ENCODE results near the gene MORC4. TPM values are rescaled to one million over a fixed set of nuclear protein-coding genes. Genes with fewer than 3 reads are reported as not detected.

The MORC4 gene
- polyA plus RNA-seq, 2 donors = 4.4 to 8.0 TPM

DNA sequence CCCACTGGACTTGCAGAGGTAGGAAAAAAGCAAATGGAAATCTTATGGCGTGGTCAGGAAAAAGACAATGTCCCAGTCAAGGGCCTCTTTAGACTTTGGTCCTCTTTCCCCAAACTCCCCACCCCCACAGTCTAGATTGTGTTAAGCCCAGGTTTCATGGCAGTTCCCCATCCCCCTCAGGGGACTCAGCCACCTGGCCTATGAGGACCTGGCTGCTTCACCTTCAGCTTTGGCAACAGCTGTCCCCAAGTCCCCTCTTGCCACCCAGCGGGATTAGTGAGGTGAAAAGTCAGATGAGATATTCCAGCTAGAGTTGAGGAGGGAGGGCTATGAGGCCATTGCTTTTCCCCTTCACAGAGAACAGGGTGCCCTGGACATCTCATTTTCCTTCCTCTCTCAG, 97.3 kb downstream of the MORC4 start:
- Histone ChIP-seq H3K27me3 (ENCODE audit: control insufficient read depth in 1 of 2, insufficient read depth in 2 of 2, low read length in 2 of 2) (peaks cover 0 to 13% of the 10 kb centered on the region in 2 donors), H3K4me1 (ENCODE audit: control insufficient read depth in 2 of 2, insufficient read depth in 2 of 2, low read length in 1 of 2) (no peaks in the 10 kb centered on the region), H3K9me3 (ENCODE audit: control insufficient read depth in 2 of 2, insufficient read depth in 1 of 2, low read depth in 1 of 2, low read length in 1 of 2) (no peaks in the 10 kb centered on the region), H3K4me3 (ENCODE audit: low read depth in 1 of 2, low read length in 2 of 2) (no peak overlapping the region), H3K36me3 (ENCODE audit: control insufficient read depth in 2 of 2, insufficient read depth in 2 of 2, low read length in 1 of 2) (no peaks in the 10 kb centered on the region), H3K27ac (ENCODE audit: low read depth in 2 of 2, low read length in 1 of 2) (no peak overlapping the region)
- 73 to 94% methylated on average over 2 of the region's 2 CpGs for WGBS, 2 donors

GRCh38 chrX:106901781-106902219, 98.2 kb downstream of the MORC4 start:
- no peaks in the 10 kb centered on the region for H3K36me3 ChIP-seq (ENCODE audit: control insufficient read depth in 2 of 2, insufficient read depth in 2 of 2, low read length in 1 of 2)
- H3K4me3 ChIP-seq (ENCODE audit: low read depth in 1 of 2, low read length in 2 of 2) = no peak overlapping the region
- no peak overlapping the region for H3K27ac ChIP-seq (ENCODE audit: low read depth in 2 of 2, low read length in 1 of 2)
- 73 to 85% methylated on average over 4 of the region's 4 CpGs for WGBS, 2 donors
- no peaks in the 10 kb centered on the region for H3K4me1 ChIP-seq (ENCODE audit: control insufficient read depth in 2 of 2, insufficient read depth in 2 of 2, low read length in 1 of 2)
- H3K27me3 ChIP-seq (ENCODE audit: control insufficient read depth in 1 of 2, insufficient read depth in 2 of 2, low read length in 2 of 2) = peaks cover 0 to 13% of the 10 kb centered on the region in 2 donors
- H3K9me3 ChIP-seq (ENCODE audit: control insufficient read depth in 2 of 2, insufficient read depth in 1 of 2, low read depth in 1 of 2, low read length in 1 of 2) = no peaks in the 10 kb centered on the region

- H3K36me3 ChIP-seq (ENCODE audit: control insufficient read depth in 2 of 2, insufficient read depth in 2 of 2, low read length in 1 of 2) = no peaks in the 10 kb centered on the region
- no peaks in the 10 kb centered on the region for H3K9me3 ChIP-seq (ENCODE audit: control insufficient read depth in 2 of 2, insufficient read depth in 1 of 2, low read depth in 1 of 2, low read length in 1 of 2)
- peaks cover 0 to 13% of the 10 kb centered on the region in 2 donors for H3K27me3 ChIP-seq (ENCODE audit: control insufficient read depth in 1 of 2, insufficient read depth in 2 of 2, low read length in 2 of 2)
- no peaks in the 10 kb centered on the region for H3K4me1 ChIP-seq (ENCODE audit: control insufficient read depth in 2 of 2, insufficient read depth in 2 of 2, low read length in 1 of 2)
- 75 to 87% methylated on average over 3 of the region's 3 CpGs for WGBS, 2 donors
- no peak overlapping the region for H3K27ac ChIP-seq (ENCODE audit: low read depth in 2 of 2, low read length in 1 of 2)
- no peak overlapping the region for H3K4me3 ChIP-seq (ENCODE audit: low read depth in 1 of 2, low read length in 2 of 2)
These were observed 98.7 kb downstream of the MORC4 start for GRCh38 chrX:106901341-106901740.

- H3K27me3 ChIP-seq (ENCODE audit: control insufficient read depth in 1 of 2, insufficient read depth in 2 of 2, low read length in 2 of 2) = peaks cover 0 to 13% of the 10 kb centered on the region in 2 donors
- no peaks in the 10 kb centered on the region for H3K4me1 ChIP-seq (ENCODE audit: control insufficient read depth in 2 of 2, insufficient read depth in 2 of 2, low read length in 1 of 2)
- 47 to 94% methylated on average over 1 of the region's 1 CpG for WGBS, 2 donors
These were observed 100.2 kb downstream of the MORC4 start for GRCh38 chrX:106899841-106900240.

DNA sequence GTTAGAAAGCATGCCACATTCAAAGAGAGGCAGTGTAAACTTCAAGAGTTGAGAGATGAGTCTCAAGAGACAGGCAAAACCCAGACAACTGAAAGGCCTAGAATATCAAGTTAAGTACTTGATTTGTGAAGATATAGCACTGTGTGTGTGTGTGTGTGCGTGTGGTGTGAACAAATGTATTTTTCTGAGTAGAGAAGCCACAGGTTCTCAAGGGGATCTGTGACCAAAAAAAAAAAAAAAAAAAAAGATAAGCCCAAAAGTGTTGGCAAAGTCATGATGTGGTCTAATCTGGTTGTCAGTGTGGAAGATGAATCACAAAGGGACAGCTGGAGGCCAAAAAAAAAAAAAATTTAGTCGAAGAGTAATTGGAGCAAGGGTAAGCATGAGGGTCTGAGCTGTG, 100.7 kb downstream of the MORC4 start:
- Histone ChIP-seq H3K9me3 (ENCODE audit: control insufficient read depth in 2 of 2, insufficient read depth in 1 of 2, low read depth in 1 of 2, low read length in 1 of 2) (no peaks in the 10 kb centered on the region), H3K27ac (ENCODE audit: low read depth in 2 of 2, low read length in 1 of 2) (no peak overlapping the region), H3K4me3 (ENCODE audit: low read depth in 1 of 2, low read length in 2 of 2) (no peak overlapping the region), H3K36me3 (ENCODE audit: control insufficient read depth in 2 of 2, insufficient read depth in 2 of 2, low read length in 1 of 2) (no peaks in the 10 kb centered on the region), H3K27me3 (ENCODE audit: control insufficient read depth in 1 of 2, insufficient read depth in 2 of 2, low read length in 2 of 2) (peaks cover 0 to 13% of the 10 kb centered on the region in 2 donors), H3K4me1 (ENCODE audit: control insufficient read depth in 2 of 2, insufficient read depth in 2 of 2, low read length in 1 of 2) (no peaks in the 10 kb centered on the region)
- WGBS, 2 donors = 40 to 52% methylated on average over 2 of the region's 2 CpGs

More at GRCh38 chrX:106899841-106900240, 100.2 kb downstream of the MORC4 start:
- H3K4me3 ChIP-seq (ENCODE audit: low read depth in 1 of 2, low read length in 2 of 2) = no peak overlapping the region
- no peaks in the 10 kb centered on the region for H3K36me3 ChIP-seq (ENCODE audit: control insufficient read depth in 2 of 2, insufficient read depth in 2 of 2, low read length in 1 of 2)
- no peaks in the 10 kb centered on the region for H3K9me3 ChIP-seq (ENCODE audit: control insufficient read depth in 2 of 2, insufficient read depth in 1 of 2, low read depth in 1 of 2, low read length in 1 of 2)
- H3K27ac ChIP-seq (ENCODE audit: low read depth in 2 of 2, low read length in 1 of 2) = no peak overlapping the region

- no peaks in the 10 kb centered on the region for H3K36me3 ChIP-seq (ENCODE audit: control insufficient read depth in 2 of 2, insufficient read depth in 2 of 2, low read length in 1 of 2)
- H3K27me3 ChIP-seq (ENCODE audit: control insufficient read depth in 1 of 2, insufficient read depth in 2 of 2, low read length in 2 of 2) = peaks cover 0 to 17% of the 10 kb centered on the region in 2 donors
- H3K4me1 ChIP-seq (ENCODE audit: control insufficient read depth in 2 of 2, insufficient read depth in 2 of 2, low read length in 1 of 2) = no peaks in the 10 kb centered on the region
- H3K27ac ChIP-seq (ENCODE audit: low read depth in 2 of 2, low read length in 1 of 2) = no peak overlapping the region
- H3K9me3 ChIP-seq (ENCODE audit: control insufficient read depth in 2 of 2, insufficient read depth in 1 of 2, low read depth in 1 of 2, low read length in 1 of 2) = no peaks in the 10 kb centered on the region
- WGBS, 2 donors = 23 to 63% methylated on average over 1 of the region's 1 CpG
- H3K4me3 ChIP-seq (ENCODE audit: low read depth in 1 of 2, low read length in 2 of 2) = no peak overlapping the region
These were observed 101.5 kb downstream of the MORC4 start for GRCh38 chrX:106898462-106898861.

DNA sequence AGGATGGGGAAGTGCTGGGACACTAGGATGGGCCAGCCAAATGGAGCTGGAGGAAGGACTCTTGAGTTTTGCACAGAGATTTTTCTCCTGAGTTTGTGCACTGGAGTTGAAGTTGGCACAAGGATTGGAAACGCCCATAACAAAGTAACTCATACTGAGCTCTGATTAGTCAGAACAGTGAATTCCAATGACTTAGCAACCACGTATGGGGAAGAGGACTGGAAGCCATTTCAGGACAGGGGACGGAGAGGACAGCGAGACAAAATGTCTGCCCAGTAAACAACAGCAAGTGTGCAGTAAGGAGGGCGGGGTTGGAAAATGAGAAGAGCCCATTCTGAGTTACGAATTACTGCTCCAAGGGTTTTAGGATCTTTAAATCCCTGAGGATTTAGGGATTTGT, 102.8 kb downstream of the MORC4 start:
- 70 to 73% methylated on average over 6 of the region's 6 CpGs for WGBS, 2 donors
- Histone ChIP-seq H3K36me3 (ENCODE audit: control insufficient read depth in 2 of 2, insufficient read depth in 2 of 2, low read length in 1 of 2) (no peaks in the 10 kb centered on the region), H3K27me3 (ENCODE audit: control insufficient read depth in 1 of 2, insufficient read depth in 2 of 2, low read length in 2 of 2) (peaks cover 0 to 21% of the 10 kb centered on the region in 2 donors), H3K9me3 (ENCODE audit: control insufficient read depth in 2 of 2, insufficient read depth in 1 of 2, low read depth in 1 of 2, low read length in 1 of 2) (no peaks in the 10 kb centered on the region), H3K27ac (ENCODE audit: low read depth in 2 of 2, low read length in 1 of 2) (no peak overlapping the region), H3K4me1 (ENCODE audit: control insufficient read depth in 2 of 2, insufficient read depth in 2 of 2, low read length in 1 of 2) (no peaks in the 10 kb centered on the region), H3K4me3 (ENCODE audit: low read depth in 1 of 2, low read length in 2 of 2) (no peak overlapping the region)

DNA sequence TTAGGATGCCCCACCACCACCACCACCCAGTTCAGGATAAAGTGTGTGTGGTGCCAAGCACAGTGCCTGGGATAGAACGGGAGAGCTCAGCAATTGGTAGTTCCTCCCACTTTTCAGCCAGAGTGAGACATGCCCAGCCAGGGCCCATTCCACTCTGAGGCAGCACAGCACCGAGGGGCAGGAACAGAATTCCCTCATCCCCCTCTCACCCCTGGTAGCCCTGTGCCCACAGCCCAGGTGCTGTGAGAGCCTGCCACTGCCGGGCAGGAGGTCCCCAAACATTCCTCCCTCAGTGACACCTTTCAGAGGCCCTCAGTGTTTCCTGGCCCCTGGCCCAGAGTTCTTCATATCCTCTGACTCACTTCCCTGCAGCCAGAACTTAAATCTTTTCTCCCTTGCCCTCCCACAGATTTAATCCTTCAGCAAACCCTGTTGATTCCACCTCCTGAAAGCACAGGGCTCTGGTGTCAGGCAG, 105.0 kb downstream of the MORC4 start:
- 16 to 31% methylated on average over 3 of the region's 3 CpGs for WGBS, 2 donors
- H3K4me3 ChIP-seq (ENCODE audit: low read depth in 1 of 2, low read length in 2 of 2) = no peak overlapping the region
- H3K27me3 ChIP-seq (ENCODE audit: control insufficient read depth in 1 of 2, insufficient read depth in 2 of 2, low read length in 2 of 2) = peaks cover 0 to 14% of the 10 kb centered on the region in 2 donors
- H3K27ac ChIP-seq (ENCODE audit: low read depth in 2 of 2, low read length in 1 of 2) = no peak overlapping the region
- H3K4me1 ChIP-seq (ENCODE audit: control insufficient read depth in 2 of 2, insufficient read depth in 2 of 2, low read length in 1 of 2) = no peaks in the 10 kb centered on the region
- H3K9me3 ChIP-seq (ENCODE audit: control insufficient read depth in 2 of 2, insufficient read depth in 1 of 2, low read depth in 1 of 2, low read length in 1 of 2) = no peaks in the 10 kb centered on the region
- no peaks in the 10 kb centered on the region for H3K36me3 ChIP-seq (ENCODE audit: control insufficient read depth in 2 of 2, insufficient read depth in 2 of 2, low read length in 1 of 2)

DNA sequence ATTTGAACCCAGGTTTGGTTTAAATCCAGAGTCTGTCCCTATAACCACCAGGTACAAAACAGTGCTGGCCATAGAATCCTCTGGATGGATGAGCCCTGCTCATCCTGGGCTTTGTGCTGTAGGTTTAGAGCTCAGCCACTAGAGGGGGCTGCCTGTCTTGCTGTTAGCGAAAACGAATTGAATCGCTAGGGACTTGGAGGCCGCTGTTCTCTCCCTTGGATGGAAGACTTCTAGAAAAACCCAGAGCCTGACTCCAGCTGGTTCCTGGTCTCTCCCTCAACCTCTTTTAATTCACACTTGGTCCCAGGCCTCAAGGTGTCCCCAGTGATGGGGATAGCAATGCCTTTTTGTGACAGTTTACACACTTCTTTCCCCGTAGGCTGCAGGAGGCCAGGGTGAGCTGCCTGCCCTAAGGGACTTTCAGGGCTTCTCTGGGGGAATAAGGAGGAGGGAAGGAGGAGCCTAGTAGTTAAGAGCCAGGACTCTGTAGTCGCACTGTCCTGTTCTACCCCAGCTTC, 105.6 kb downstream of the MORC4 start:
- peaks cover 0 to 13% of the 10 kb centered on the region in 2 donors for H3K27me3 ChIP-seq (ENCODE audit: control insufficient read depth in 1 of 2, insufficient read depth in 2 of 2, low read length in 2 of 2)
- H3K4me3 ChIP-seq (ENCODE audit: low read depth in 1 of 2, low read length in 2 of 2) = no peak overlapping the region
- H3K36me3 ChIP-seq (ENCODE audit: control insufficient read depth in 2 of 2, insufficient read depth in 2 of 2, low read length in 1 of 2) = no peaks in the 10 kb centered on the region
- H3K4me1 ChIP-seq (ENCODE audit: control insufficient read depth in 2 of 2, insufficient read depth in 2 of 2, low read length in 1 of 2) = no peaks in the 10 kb centered on the region
- H3K27ac ChIP-seq (ENCODE audit: low read depth in 2 of 2, low read length in 1 of 2) = no peak overlapping the region
- H3K9me3 ChIP-seq (ENCODE audit: control insufficient read depth in 2 of 2, insufficient read depth in 1 of 2, low read depth in 1 of 2, low read length in 1 of 2) = no peaks in the 10 kb centered on the region
- 17% methylated on average over 6 of the region's 6 CpGs for WGBS, 2 donors

GRCh38 chrX:106891762-106892460, 108.1 kb downstream of the MORC4 start:
- no peaks in the 10 kb centered on the region for H3K36me3 ChIP-seq (ENCODE audit: control insufficient read depth in 2 of 2, insufficient read depth in 2 of 2, low read length in 1 of 2)
- H3K4me3 ChIP-seq (ENCODE audit: low read depth in 1 of 2, low read length in 2 of 2) = no peak overlapping the region
- H3K9me3 ChIP-seq (ENCODE audit: control insufficient read depth in 2 of 2, insufficient read depth in 1 of 2, low read depth in 1 of 2, low read length in 1 of 2) = no peaks in the 10 kb centered on the region
- no peaks in the 10 kb centered on the region for H3K4me1 ChIP-seq (ENCODE audit: control insufficient read depth in 2 of 2, insufficient read depth in 2 of 2, low read length in 1 of 2)
- H3K27me3 ChIP-seq (ENCODE audit: control insufficient read depth in 1 of 2, insufficient read depth in 2 of 2, low read length in 2 of 2) = peaks cover 0 to 16% of the 10 kb centered on the region in 2 donors
- H3K27ac ChIP-seq (ENCODE audit: low read depth in 2 of 2, low read length in 1 of 2) = no peak overlapping the region
- WGBS, 2 donors = 54 to 61% methylated on average over 7 of the region's 7 CpGs
